HG02571 (cell line): ENCODE data around the gene YWHAQ.

Experiments
- ATAC-seq: cut with Tn5 transposase; IDR thresholded peaks from one replicate; pipeline ENCODE4 v1.9.1; 2021; ENCODE audit warnings: mild to moderate bottlenecking, moderate library complexity; ENCODE audit not compliant: unreplicated experiment

The YWHAQ gene

GRCh38 chr2:9655441-9656269 lies 24.9 kb upstream of the YWHAQ start:
- ATAC-seq: no peak

GRCh38 chr2:9654452-9655100 lies 23.8 kb upstream of the YWHAQ start:
- ATAC-seq: no peak

GRCh38 chr2:9653485-9654271 lies 22.9 kb upstream of the YWHAQ start:
- ATAC-seq: no peak

- no peak for ATAC-seq
Measured at GRCh38 chr2:9652898-9653479, 22.2 kb upstream of the YWHAQ start.

GRCh38 chr2:9652267-9652666 lies 21.5 kb upstream of the YWHAQ start:
- ATAC-seq: no peak

GRCh38 chr2:9650119-9650821 lies 19.5 kb upstream of the YWHAQ start:
- ATAC-seq: no peak

- no peak for ATAC-seq
Measured at GRCh38 chr2:9649261-9649660, 18.5 kb upstream of the YWHAQ start.

- no peak for ATAC-seq
Measured at GRCh38 chr2:9648821-9649220, 18.0 kb upstream of the YWHAQ start.

- no peak for ATAC-seq
Measured at GRCh38 chr2:9647884-9648283, 17.1 kb upstream of the YWHAQ start.

GRCh38 chr2:9646196-9647030 lies 15.6 kb upstream of the YWHAQ start:
- ATAC-seq: no peak

GRCh38 chr2:9644603-9645002 lies 13.8 kb upstream of the YWHAQ start:
- no peak for ATAC-seq

- no peak for ATAC-seq
Measured at GRCh38 chr2:9644021-9644420, 13.2 kb upstream of the YWHAQ start.

- no peak for ATAC-seq
Measured at GRCh38 chr2:9641641-9642040, 10.8 kb upstream of the YWHAQ start.

- ATAC-seq: no peak
Measured at GRCh38 chr2:9640403-9641104, 9.8 kb upstream of the YWHAQ start.

GRCh38 chr2:9639740-9640343 lies 9.0 kb upstream of the YWHAQ start:
- no peak for ATAC-seq

- no peak for ATAC-seq
Measured at GRCh38 chr2:9639000-9639602, 8.3 kb upstream of the YWHAQ start.

GRCh38 chr2:9638532-9638931 lies 7.7 kb upstream of the YWHAQ start:
- ATAC-seq: no peak

- no peak for ATAC-seq
Measured at GRCh38 chr2:9637330-9637729, 6.5 kb upstream of the YWHAQ start.
